ENCODE data around the gene LCTL.
"Not testable (repeated sequence)": the region's sequence is repeated elsewhere in the genome, so short reads cannot be mapped to it uniquely, and the experiment has no call there.

The LCTL gene

DNA sequence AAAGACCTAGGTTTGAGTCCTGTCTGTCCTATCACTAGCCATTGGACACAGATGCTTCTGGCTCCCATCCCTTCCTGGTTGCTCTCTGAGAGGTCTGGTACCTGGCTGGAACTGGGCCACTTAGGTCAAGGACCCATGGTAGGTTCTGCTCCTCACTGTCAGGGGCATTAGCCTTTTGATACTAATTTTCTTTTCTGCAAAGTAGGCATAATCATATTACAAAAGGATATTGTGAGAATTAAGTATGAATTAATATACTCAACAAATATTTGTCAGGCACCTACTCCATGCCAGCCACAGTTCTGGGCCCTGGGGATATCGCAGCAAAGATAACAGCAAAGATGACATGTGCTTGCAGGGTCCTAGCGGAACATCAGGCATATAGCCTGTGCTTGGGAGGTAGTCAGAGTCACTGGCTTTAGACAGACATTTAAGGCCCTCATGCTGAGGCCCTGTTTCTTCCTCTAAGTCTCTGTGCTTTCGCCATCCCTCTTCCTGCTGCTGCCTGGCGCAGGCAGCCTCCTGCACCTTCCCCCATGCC is 25.6 kb upstream of the LCTL start:
- no peak for DNase-seq

DNA sequence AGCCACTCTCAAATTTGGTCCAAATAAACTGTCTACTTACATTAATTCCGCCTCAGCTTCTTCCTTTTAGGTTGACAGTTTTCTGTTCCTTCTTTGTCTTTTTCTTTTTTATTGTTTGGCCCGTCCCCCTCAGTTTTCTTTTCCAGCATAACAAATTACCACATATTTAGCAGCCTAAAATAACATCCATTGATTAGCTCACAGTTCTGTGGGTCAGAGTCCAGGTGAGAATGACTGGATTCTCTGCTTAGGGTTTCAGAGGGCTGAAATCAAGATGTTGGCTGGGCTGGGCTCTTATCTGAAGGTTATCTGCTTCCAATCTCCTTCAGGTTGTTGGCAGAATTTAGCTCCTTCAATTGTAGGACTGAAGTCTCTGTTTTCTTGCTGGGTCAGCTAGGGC is 24.6 kb upstream of the LCTL start:
- no peak for DNase-seq

DNA sequence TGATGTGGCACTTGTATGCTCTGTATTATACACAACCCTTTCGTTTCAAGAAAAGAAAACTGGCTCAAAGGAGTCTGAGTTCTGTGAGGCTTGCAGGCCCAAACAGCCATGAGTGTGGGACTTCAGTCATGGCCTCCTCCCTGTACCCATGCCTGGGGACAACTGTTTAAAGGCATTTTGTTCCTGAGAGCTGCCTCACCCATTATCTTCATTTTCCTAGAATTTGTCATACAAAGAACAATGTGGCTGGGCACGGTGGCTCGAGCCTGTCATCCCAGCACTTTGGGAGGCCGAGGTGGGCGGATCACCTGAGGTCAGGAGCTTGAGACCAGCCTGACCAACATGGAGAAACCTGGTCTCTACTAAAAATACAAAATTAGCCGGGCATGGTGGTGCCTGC is 23.6 kb upstream of the LCTL start:
- DNase-seq = not testable (repeated sequence)

DNA sequence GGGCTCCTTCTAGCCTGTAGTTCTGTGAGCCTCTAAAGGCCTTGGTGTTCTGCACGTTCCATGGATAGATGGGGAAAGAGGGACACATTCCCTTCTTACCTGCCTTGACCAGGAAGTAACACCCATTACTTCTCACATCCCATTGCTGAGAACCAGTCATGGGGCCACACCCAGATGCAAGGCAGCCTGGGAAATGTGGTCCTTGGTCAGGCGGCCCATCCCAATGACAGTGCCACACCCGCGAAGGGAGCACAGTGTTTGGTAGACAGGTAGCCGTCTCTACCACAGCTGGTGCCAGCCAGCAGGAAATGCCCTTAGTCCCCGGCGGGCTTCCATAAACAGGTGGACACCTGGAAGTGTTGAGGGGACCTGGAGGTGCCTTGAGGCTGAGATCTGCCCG is 23.2 kb upstream of the LCTL start:
- DNase-seq = no peak

DNA sequence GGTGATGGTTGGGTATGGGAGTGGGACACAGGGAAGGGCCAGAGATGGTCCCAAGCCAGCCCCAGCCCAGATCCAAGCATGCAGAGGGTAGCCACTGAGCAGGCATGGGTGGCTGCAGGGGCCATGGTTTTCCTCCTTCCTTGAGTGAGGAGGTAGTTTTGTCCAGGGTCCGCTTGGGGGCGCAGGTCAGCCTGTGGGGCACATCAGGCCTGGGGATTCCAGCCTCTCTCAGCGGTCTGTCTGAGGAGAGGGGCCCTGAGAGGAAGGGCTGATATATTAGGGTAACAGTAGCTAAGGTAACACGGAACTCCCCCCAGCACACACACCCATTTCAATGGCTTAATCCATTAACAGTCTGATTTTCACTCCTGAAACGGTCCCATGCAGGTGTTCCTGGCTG is 22.7 kb upstream of the LCTL start:
- no peak for DNase-seq

DNA sequence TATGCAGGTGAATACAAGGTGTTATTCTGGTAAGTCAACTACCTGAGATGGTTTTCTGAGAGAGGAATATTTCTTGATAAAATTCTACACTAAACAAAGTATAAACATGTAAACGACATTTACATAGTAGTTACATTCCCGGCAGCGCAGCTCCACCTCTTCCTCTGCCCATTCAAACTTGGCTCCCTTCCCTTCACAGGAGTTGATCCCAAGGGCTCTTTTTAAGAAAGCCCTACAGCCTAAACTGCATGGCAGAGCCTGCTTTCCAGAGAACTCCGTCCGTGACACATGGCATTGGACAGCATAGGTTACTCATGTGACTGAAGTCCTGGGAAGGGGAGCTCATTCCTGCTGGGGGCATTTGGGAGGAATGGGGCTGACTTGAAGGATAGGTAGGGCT is 22.0 kb upstream of the LCTL start:
- DNase-seq = no peak

DNA sequence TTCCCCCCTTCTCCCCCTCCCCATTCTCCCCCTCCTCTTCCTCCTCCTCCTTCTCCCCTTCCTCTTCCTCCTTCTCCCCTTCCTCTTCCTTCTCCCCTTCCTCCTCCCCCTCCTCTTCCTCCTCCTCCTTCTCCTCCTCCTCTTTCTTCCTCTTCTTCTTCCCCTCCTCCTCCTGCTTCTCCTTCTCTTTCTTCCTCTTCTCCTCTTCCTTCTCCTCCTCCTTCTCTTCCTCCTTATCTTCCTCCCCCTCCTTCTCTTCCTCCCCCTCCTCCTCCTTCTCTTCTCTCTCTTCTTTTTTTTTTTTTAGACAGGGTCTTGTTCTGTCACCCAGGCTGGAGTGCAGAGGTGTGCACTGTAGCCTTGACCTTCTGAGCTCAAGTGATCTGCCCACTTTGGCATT is 21.2 kb upstream of the LCTL start:
- no peak for DNase-seq

DNA sequence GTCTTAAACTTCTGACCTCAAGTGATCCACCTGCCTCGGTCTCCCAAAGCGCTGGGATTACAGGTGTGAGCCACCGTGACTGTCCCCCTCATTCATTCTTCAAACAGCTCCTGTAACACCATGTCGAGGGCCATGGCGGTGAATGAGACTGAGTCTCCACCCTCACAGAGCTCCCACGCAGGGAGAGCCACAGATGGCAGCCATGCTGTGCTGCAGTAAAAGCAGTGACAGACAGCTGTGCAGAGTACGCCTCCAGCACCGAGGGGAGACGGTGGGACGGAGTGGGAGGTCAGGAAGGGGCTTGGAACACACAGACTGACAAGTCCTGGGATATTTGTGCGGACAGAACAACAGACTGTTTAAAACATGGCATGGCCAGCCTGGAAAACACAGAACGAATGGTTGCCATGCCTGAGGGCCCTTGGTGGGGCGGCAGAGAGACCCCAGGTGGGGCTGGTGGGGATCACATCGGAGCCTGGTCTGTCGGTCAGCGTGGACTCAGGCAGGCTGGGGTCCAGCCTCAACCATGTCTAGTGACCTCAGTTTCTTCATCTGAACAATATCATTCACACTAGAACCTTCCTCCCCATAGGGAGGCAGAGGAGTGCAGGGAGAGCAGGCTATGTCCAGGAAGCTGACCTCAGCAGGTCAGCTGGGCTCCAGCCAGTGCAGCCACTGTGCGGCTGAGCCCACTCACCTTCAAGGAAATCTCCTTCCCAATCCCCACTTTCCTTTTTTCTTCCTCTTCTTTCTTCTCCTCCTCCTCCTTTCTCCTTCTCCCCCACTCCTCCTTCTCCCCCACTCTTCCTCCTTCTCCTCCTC is 20.6 kb upstream of the LCTL start:
- DNase-seq = no peak

DNA sequence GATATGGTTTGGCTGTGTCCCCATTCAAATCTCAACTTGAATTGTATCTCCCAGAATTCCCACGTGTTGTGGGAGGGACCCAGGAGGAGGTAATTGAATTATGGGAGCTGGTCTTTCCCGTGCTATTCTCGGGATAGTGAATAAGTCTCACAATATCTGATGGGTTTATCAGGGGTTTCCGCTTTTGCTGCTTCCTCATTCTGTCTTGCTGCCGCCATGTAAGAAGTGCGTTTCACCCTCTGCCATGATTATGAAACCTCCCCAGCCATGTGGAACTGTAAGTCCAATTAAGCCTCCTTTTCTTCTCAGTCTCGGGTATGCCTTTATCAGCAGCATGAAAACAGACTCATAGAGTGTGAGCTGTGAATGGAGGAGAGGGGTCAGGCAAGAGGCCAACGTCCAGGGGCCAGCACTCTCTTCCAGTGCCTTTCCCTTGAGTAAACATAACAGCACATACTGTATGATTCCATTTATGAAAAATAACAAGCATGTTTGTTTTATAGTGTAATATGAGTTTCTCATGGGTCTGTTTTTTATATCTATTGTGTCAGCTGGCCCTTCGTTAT is 16.3 kb upstream of the LCTL start:
- no peak for DNase-seq

DNA sequence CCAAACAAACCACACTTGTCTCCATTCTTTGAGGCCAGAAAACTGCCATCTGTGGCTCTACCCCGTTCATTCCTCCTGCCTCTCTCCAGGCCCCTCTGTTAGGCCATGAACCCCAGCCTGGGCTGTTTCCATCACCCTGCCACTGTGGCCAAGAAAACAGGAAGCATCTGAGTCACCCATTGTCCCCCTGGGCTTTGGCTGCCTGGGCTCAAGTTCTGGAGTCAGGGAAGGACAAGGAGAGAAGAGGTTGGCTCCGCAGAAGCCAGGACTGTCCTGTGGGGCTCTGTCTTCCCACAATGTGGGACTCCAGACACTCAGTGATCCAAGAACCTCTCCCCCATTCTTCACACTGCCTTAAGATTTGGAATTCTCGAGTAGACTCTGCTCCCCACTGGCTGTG is 14.8 kb upstream of the LCTL start:
- no peak for DNase-seq

DNA sequence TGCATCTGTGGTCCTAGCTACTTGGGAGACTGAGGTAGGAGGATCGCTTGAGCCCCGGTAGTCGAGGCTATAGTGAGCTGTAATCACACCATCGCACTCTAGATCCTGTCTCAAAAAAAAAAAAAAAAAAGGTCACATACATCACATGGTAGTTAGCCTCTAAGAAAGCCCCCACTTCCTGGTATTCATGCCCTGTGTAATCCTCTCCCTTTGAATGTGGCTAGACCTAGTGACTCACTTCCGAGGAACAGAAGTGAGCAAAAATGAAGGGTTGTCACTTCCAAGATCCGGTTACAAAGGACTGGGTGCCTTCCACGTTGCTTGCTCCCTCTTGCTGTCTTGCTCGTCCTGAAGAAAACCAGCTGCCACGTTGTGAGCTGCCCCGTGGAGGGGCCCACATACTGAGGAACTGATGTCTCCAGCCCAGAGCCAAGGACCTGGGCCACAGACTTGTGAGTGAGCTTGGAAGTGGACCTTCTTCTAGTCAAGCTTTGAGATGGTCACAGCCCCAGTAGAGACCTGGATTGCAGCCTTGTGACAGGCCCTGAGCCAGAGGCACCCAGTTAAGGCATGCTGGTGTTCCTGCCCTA is 12.6 kb upstream of the LCTL start:
- peak in 1 of 5 donors; percentile 40 for DNase-seq

DNA sequence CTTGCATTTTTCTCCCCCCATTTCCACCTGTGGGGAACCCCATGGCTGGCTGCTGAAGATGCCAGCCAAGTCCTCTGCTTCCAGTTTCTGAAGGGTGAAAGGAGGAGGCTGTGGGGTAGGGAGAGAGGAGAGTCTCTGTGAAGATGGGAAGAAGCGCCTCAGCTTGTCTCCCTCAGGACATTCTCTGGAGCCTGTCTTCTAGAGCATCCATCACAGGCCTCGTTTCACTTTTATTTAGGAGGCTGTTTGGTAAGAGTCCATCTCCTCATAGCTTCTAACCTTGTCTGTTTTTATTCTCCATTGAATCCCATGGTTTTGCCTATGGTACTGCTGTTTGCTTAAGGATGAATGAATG is 8.8 kb upstream of the LCTL start:
- DNase-seq = no peak

DNA sequence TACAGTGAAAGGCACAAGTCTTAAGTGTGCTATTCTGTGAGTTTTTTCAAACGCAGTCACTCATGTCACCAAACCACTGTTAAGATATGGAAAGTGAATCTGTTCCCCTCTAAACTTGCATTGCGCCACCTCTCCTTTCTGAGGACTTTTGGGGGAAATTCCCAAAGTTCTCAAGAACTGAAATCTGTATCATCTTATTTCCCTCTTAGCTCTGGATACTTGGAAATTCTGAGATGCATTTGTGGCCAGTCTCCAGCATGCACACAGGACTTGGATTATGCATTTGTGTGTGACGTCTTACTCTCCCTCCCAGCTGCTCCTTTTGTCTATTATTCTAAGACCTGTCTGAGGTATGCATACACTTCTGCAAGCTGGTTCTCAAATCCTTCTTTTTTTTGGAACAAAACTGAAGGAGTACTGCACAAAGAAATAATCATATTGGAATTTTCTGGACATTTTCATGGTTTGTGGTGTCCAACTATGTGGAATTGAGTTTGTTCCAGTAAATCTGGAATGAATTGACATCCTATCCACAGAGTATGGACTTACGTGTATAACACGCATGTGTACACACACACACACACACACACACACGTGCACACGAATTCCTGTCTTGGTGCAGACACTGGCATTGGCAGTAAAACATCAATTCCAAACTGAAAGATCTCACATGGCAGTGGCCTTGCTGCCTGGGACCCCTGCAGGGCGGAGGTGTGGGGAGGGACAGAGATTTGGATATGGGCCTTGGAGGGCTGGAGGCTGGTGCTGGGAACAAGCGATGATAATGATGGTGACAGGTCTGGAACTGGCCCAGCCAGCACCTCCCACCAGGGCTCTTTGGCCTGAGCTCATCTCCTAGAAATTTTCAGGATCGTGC is 8.2 kb upstream of the LCTL start:
- DNase-seq = no peak

DNA sequence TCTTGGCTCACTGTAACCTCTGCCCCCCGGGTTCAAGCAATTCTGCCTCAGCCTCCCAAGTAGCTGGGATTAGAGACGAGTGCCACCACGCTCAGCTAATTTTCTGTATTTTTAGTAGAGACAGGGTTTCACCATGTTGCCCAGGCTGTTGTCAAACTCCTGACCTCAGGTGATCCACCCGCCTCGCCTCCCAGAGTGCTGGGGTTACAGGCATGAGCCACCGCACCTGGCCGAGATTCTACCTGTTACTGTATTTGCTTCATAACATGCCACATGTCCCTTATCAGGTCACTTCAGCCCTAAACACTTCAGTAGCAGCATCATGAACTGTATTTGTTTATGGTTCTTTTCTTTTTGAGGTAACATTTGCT is 7.5 kb upstream of the LCTL start:
- DNase-seq = no peak

DNA sequence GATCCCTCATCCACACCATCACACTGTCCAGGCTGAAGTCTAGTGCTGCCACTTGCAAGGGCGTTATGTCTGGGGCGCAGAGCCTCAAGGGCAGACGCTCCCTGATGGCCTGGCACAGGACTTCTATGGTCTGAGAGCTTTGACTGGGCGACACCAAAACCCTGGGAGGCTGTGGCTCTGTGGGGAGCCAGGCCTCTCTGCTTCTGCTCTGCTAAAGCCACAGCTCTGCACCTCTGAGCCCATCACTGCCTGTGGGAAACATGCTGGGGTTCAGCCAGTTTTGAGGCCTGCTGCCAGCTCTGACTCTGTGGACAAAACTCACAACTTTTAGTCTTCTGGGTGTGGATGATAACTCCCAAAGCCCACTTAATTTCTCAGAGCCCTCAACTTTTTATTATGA is 6.3 kb upstream of the LCTL start:
- no peak for DNase-seq

DNA sequence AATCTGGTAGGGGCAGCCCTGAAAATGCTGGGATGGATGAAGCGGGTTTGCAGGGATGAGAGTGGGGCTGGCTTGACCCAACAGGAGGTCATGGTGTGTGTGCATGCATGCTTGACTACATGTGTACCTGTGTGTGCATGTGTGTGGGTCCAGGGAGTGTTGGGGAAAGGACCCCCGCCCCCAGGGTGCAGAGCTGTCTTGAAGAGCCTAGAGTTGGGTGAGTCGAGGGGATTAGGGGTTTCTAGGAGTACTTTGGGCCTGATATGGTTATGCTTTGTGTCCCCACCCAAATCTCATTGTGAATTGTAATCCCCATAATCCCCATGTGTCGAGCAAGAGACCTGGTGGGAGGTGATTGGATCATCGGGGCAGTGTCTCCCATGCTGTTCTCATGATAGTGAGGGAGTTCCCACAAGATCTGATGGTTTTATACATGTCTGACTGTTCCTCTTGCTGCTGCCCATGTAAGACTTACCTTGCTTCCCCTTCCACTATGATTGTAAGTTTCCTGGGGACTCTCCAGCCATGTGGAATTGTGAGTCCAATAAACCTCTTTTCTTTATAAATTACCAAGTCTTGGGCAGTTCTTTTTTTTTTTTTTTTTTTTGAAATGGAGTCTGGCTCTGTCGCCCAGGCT is 5.2 kb upstream of the LCTL start:
- no peak for DNase-seq

DNA sequence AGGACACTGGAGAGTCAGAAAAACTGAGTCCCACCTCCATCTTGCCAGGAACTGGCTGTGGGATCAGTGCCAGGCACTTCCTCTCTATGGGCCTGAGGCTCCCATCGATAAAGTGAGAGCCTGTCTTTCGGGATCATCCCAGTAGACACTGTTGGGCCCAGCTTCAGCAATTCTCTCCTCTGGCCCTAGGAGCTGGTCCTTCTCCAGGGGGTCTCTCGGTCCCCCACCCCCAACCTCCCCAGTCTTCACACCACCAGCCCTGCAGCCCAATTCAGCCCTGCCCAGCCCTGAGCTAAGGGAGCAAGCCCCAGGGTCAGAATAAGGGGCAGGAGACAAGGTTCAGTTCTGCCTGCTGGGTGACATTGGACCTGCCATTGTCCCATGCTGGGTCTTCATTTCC is 4.5 kb upstream of the LCTL start:
- no peak for DNase-seq

DNA sequence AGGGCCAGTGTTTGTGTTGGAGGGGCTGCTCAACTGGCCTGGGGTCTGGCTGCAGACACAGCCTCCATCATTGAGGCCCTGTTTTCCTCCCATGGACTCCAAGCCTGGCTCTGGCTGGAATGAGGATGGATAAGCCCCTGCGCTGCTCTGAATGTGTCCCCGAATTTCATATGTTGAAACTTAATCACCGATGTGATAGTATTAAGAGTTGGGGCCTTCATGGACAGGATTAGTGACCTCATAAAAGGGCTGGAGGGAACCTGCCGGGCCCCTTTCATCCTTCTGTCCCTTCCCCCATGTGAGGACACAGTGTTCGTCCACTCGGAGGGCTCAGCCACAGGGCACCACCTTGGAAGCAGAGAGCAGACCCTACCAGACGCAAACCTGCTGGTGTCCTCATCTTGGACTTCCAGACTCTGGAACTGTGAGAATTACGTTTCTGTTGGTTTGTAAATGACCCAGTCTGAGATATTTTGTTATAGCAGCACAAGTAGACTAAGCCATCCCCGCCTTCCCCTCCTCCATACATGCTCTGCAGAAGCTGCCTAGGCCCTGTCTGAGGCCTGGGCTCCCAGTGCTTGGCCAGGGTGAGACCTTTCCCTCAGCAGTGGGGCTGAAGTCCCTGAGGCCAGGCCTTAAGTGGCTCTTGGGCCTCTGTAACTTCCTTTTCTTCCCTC is 3.8 kb upstream of the LCTL start:
- DNase-seq = no peak

DNA sequence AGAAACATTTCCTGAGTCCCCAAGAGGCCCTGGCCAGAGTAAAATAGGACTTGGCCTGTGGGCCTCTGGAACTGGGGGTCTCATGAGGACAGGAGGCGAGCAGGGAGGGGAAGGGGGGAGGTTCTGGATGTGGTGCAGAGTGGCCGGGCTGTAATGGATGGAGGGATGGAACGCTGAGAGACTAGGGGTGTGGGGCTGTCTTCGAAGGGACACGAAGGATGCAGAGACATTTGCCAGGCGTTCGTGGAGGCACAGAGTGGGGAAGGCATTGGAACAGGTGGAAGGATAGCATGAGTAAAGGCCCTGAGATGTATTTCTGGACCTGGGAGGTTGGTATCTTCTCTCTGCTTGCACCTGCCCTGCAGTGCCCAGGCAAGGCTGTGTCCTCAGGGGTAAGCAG is 2.1 kb upstream of the LCTL start:
- DNase-seq = no peak

DNA sequence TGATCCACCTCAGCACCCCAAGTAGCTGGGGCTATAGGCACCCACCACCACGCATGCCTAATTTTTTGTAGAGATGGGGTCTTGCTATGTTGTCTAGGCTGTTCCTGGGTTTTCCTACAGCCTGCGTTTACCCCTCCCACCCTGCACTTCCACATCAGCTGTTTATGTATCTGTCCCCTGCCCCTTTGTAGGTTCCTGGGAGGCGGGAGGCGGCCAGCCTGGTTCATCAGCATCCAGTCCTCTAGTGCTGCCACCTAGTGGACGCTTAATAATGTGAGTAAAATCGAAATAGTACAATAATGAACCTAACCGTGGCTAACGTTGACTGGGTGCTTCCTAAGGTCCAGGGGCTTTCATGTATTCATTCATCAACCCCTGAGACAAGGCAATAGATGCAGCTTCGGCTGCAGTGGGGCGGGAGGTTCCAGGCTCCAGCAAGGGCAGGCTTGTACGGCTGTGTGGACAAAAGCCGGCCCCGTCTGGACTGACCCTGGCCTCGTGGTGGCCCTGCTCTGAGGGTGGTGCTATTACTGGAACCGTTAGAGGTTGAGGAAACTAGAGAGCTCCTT is 1.2 kb upstream of the LCTL start:
- peak in 4 of 5 donors; percentile 20 to 56 (median 41) for DNase-seq

DNA sequence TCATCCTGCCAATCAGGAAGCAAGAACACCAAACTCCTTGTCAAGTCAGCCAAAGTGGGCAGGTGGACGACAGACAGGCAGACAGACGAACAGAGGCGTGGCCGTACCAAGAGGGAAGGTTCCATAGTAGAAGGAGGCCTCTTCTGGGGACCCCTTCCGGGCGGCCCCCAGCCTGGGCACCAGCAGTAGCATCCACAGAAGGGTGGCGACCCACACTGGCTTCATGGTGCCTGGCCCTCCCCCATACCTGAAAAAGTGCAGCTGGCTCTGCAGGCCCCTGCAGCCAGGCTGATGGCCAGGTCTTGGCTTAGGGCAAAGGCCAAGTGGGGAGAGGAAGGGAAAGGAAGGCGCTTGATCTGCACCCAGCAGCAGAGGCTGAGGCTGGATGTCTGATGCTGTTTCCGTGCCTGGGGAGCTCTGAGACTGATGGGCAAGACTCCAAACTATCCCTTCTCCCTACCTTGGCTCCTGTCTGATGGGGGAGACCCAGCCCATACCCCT is 607 bp downstream of the LCTL start:
- DNase-seq = no peak
